GM23338 (cell line): Measurements from ENCODE around the gene DAAM1. TPM values are rescaled to one million over a fixed set of nuclear protein-coding genes. Genes with fewer than 3 reads are reported as not detected.

Source experiments
- ATAC-seq: fragments of 200-7000 bp; cut with Tn5 transposase; 3 replicates; pipeline ENCODE4 v1.9.1; 2020
- DNase-seq: peaks from one replicate; pipeline ENCODE4 v3.0.0-alpha.2; 2015; ENCODE audit warnings: low spot score
- H2AFZ ChIP-seq: fragments of 200-600 bp; sonication (generic); 2 replicates; pipeline ENCODE4 v1.8.0; 2016; ENCODE audit warnings: antibody characterized with exemption, mild to moderate bottlenecking, moderate library complexity
- H3F3A ChIP-seq: fragments of 200-600 bp; sonication (generic); replicated peaks from 2 replicates; pipeline ENCODE4 v1.8.0; 2017; ENCODE audit warnings: antibody characterized with exemption, mixed run types, low read depth
- H3K27ac ChIP-seq: fragments of 200-600 bp; sonication (generic); 2 replicates; pipeline ENCODE4 v1.6.1; 2016; ENCODE audit warnings: low read depth
- H3K27me3 ChIP-seq: fragments of 200-600 bp; sonication (generic); 2 replicates; pipeline ENCODE4 v1.8.0; 2016; ENCODE audit warnings: mild to moderate bottlenecking, mixed run types, moderate library complexity; ENCODE audit not compliant: insufficient read depth
- H3K36me3 ChIP-seq: fragments of 200-600 bp; sonication (generic); 2 replicates; pipeline ENCODE4 v1.8.0; 2016; ENCODE audit warnings: mild to moderate bottlenecking; ENCODE audit not compliant: insufficient read depth
- H3K4me1 ChIP-seq: fragments of 200-600 bp; sonication (generic); 2 replicates; pipeline ENCODE4 v1.8.0; 2016; ENCODE audit warnings: mild to moderate bottlenecking, moderate library complexity; ENCODE audit not compliant: insufficient read depth
- H3K4me2 ChIP-seq: fragments of 200-600 bp; sonication (generic); 2 replicates; pipeline ENCODE4 v1.7.1; 2017; ENCODE audit warnings: mixed run types
- H3K4me3 ChIP-seq: fragments of 200-600 bp; sonication (generic); 2 replicates; pipeline ENCODE4 v1.6.1; 2016; ENCODE audit warnings: mixed run types
- H3K79me2 ChIP-seq: fragments of 200-600 bp; sonication (generic); replicated peaks from 2 replicates; pipeline ENCODE4 v1.8.0; 2017; ENCODE audit warnings: mild to moderate bottlenecking; ENCODE audit not compliant: insufficient read depth
- H3K9me2 ChIP-seq: fragments of 200-600 bp; sonication (generic); 2 replicates; pipeline ENCODE4 v1.8.0; 2017; ENCODE audit not compliant: insufficient read depth
- H4K20me1 ChIP-seq: fragments of 200-600 bp; sonication (generic); replicated peaks from 2 replicates; pipeline ENCODE4 v1.8.0; 2017; ENCODE audit warnings: mild to moderate bottlenecking; ENCODE audit not compliant: insufficient read depth
- H3K27ac Mint-ChIP-seq: 2 replicates; pipeline ENCODE4 v1.8.0; 2020; ENCODE audit warnings: inconsistent platforms, mild to moderate bottlenecking, moderate library complexity, mixed read lengths
- H3K27me3 Mint-ChIP-seq: 3 replicates; pipeline ENCODE4 v1.8.0; 2022; ENCODE audit warnings: low read depth, mild to moderate bottlenecking, moderate library complexity, mixed read lengths, inconsistent platforms; ENCODE audit not compliant: insufficient read depth, poor library complexity
- H3K36me3 Mint-ChIP-seq: 3 replicates; pipeline ENCODE4 v1.8.0; 2021; ENCODE audit warnings: low read depth, mild to moderate bottlenecking, inconsistent platforms, moderate library complexity, mixed read lengths
- H3K4me1 Mint-ChIP-seq: 3 replicates; pipeline ENCODE4 v1.8.0; 2020; ENCODE audit warnings: mild to moderate bottlenecking, inconsistent platforms, mixed read lengths
- H3K4me3 Mint-ChIP-seq: 3 replicates; pipeline ENCODE4 v1.8.0; 2021; ENCODE audit warnings: moderate library complexity, mild to moderate bottlenecking, inconsistent platforms, mixed read lengths
- H3K9me3 Mint-ChIP-seq: 3 replicates; pipeline ENCODE4 v1.8.0; 2020; ENCODE audit warnings: moderate library complexity, mild to moderate bottlenecking, inconsistent platforms, mixed read lengths
- CREB1 ChIP-seq: fragments of 250-450 bp; sonication (Bioruptor Pico); IDR thresholded peaks from 2 replicates; pipeline ENCODE4 v1.5.0; 2020; ENCODE audit warnings: low read depth, mild to moderate bottlenecking, moderate library complexity
- CTCF ChIP-seq, 2 experiments: fragments of 200-600 bp in 1 of 2; sonication (generic) in 1 of 2; conservative IDR thresholded peaks; 2 replicates each; pipeline versions ENCODE4 v1.5.1 to v1.6.1; 2016 to 2017; ENCODE audit warnings: antibody characterized with exemption in 2 of 2, low read depth in 2 of 2, mild to moderate bottlenecking in 2 of 2, moderate library complexity in 1 of 2
- EZH2 ChIP-seq: fragments of 200-600 bp; sonication (generic); IDR thresholded peaks from one replicate; pipeline ENCODE4 v1.8.0; 2017; ENCODE audit warnings: antibody characterized with exemption, mild to moderate bottlenecking, low read depth; ENCODE audit not compliant: unreplicated experiment
- EZH2phosphoT487 ChIP-seq: fragments of 200-600 bp; sonication (generic); IDR thresholded peaks from one replicate; pipeline ENCODE4 v1.8.1; 2018; ENCODE audit warnings: antibody characterized with exemption; ENCODE audit not compliant: unreplicated experiment
- JUNB ChIP-seq: IDR thresholded peaks from one replicate; pipeline ENCODE4 v1.6.1; 2016; ENCODE audit warnings: antibody characterized with exemption; ENCODE audit not compliant: unreplicated experiment
- NANOG ChIP-seq: IDR thresholded peaks from 2 replicates; pipeline ENCODE4 v1.6.1; 2016; ENCODE audit warnings: antibody characterized with exemption, borderline replicate concordance
- POLR2AphosphoS5 ChIP-seq: IDR thresholded peaks from 2 replicates; pipeline ENCODE4 v1.6.1; 2016; ENCODE audit warnings: antibody characterized with exemption, low read depth
- REST ChIP-seq: IDR thresholded peaks from one replicate; pipeline ENCODE4 v1.6.1; 2018; ENCODE audit warnings: antibody characterized with exemption; ENCODE audit not compliant: unreplicated experiment
- STAT1 ChIP-seq: IDR thresholded peaks from one replicate; pipeline ENCODE4 v1.6.1; 2016; ENCODE audit warnings: antibody characterized with exemption; ENCODE audit not compliant: unreplicated experiment
- ZNF114 ChIP-seq: fragments of 250-450 bp; sonication (Bioruptor Pico); IDR thresholded peaks from 2 replicates; pipeline ENCODE4 v1.5.0; 2020; ENCODE audit warnings: mild to moderate bottlenecking, moderate library complexity
- ZNF331 ChIP-seq: fragments of 250-450 bp; sonication (Bioruptor Pico); IDR thresholded peaks from 2 replicates; pipeline ENCODE4 v1.5.0; 2020; ENCODE audit warnings: low read depth, mild to moderate bottlenecking, moderate library complexity
- ZNF462 ChIP-seq: fragments of 250-450 bp; sonication (Bioruptor Pico); IDR thresholded peaks from 2 replicates; pipeline ENCODE4 v1.5.0; 2020; ENCODE audit warnings: mild to moderate bottlenecking, moderate library complexity
- polyA plus RNA-seq: library from polyadenylated mRNA; unstranded; fragments of >200 nt; fragmentation: Nextera tagmentation; extraction: Ambion mirVana; gene quantifications from 2 replicates; pipeline ENCODE4 v1.2.1, GENCODE V29; 2016
- total RNA-seq: library from RNA; depleted of rRNA; stranded (reverse); fragments of >200 nt; shearing (Covaris generic); gene quantifications from 2 replicates; pipeline ENCODE4 v1.2.3, GENCODE V29; 2014
- TF ChIP-seq, protein P1 (sequence below): IDR thresholded peaks from 2 replicates; pipeline ENCODE4 v1.6.1; 2016; ENCODE audit warnings: antibody characterized with exemption

Gene DAAM1
- total and polyA plus RNA-seq, 2 experiments from 2014 or later: 36.3 to 42.1 TPM

GRCh38 chr14:59215322-59215721 is 26.9 kb downstream of the DAAM1 start:
- no peak overlapping the region for H3K4me2 ChIP-seq
- H3K27me3 Mint-ChIP-seq: peaks cover 2% of the 10 kb centered on the region
- DNase-seq (no peak), ATAC-seq (peak; percentile 48; the same call in 2 of the 3 replicates)
- H3F3A ChIP-seq: no peaks in the 10 kb centered on the region
- H3K27me3 ChIP-seq: no peaks in the 10 kb centered on the region
- peaks cover 4% of the 10 kb centered on the region; the same call in 1 of the 2 replicates for H3K9me2 ChIP-seq
- H3K79me2 ChIP-seq: peaks cover 57% of the 10 kb centered on the region
- H4K20me1 ChIP-seq: no peaks in the 10 kb centered on the region; the same call in none of the 2 replicates
- H2AFZ ChIP-seq: no peak overlapping the region
- peaks cover 39% of the 10 kb centered on the region for H3K4me1 ChIP-seq
- H3K27ac ChIP-seq: peak overlapping the region; percentile 18; the same call in 1 of the 2 replicates
- H3K27ac Mint-ChIP-seq: peak overlapping the region; percentile 87
- TF ChIP-seq, protein P1, sequence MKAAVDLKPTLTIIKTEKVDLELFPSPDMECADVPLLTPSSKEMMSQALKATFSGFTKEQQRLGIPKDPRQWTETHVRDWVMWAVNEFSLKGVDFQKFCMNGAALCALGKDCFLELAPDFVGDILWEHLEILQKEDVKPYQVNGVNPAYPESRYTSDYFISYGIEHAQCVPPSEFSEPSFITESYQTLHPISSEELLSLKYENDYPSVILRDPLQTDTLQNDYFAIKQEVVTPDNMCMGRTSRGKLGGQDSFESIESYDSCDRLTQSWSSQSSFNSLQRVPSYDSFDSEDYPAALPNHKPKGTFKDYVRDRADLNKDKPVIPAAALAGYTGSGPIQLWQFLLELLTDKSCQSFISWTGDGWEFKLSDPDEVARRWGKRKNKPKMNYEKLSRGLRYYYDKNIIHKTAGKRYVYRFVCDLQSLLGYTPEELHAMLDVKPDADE: no peak
- TF ChIP-seq CREB1: no peak
- no peak for TF ChIP-seq STAT1
- no peak for TF ChIP-seq NANOG
- no peak for TF ChIP-seq ZNF114 (CRISPR knock-in tag)
- no peak for TF ChIP-seq EZH2phosphoT487
- no peak for TF ChIP-seq EZH2
- no peak for TF ChIP-seq CTCF (conservative IDR thresholded peaks at IDR 0.05; ENCODE audit: low read depth in 2 of 2)
- TF ChIP-seq REST: no peak
- no peak for TF ChIP-seq ZNF462 (CRISPR knock-in tag)
- TF ChIP-seq POLR2AphosphoS5: no peak
- TF ChIP-seq JUNB: no peak
- no peak for TF ChIP-seq ZNF331 (CRISPR knock-in tag)
- no peaks in the 10 kb centered on the region for H3K36me3 Mint-ChIP-seq
- no peaks in the 10 kb centered on the region for H3K9me3 Mint-ChIP-seq
- no peak overlapping the region for H3K4me3 ChIP-seq
- peaks cover 46% of the 10 kb centered on the region for H3K4me1 Mint-ChIP-seq
- H3K4me3 Mint-ChIP-seq: no peak overlapping the region
- H3K36me3 ChIP-seq: no peaks in the 10 kb centered on the region
